HFF-Myc (cell line): ENCODE results near the gene FAR2.

ENCODE experiments used
- DNase-seq: peaks from one replicate; pipeline ENCODE4 v3.0.0-alpha.2; 2011; ENCODE audit warnings: low read depth; ENCODE audit errors: extremely low read depth
- H3K4me3 ChIP-seq: replicated peaks from 2 replicates; pipeline ENCODE4 v1.5.1; 2011; ENCODE audit warnings: low read depth, mild to moderate bottlenecking, control low read depth, low read length
- CTCF ChIP-seq: IDR thresholded peaks from 2 replicates; pipeline ENCODE4 v1.5.1; 2012; ENCODE audit warnings: mild to moderate bottlenecking, low read depth, low read length, control low read depth; ENCODE audit errors: missing control alignments

Gene FAR2

GRCh38 chr12:29275834-29276233 lies 126.8 kb downstream of the FAR2 start:
- DNase-seq: no peak

GRCh38 chr12:29277231-29277630 lies 128.2 kb downstream of the FAR2 start:
- no peak for DNase-seq
- TF ChIP-seq CTCF: no peak
- H3K4me3 ChIP-seq: no peak overlapping the region

More at GRCh38 chr12:29275834-29276233, 126.8 kb downstream of the FAR2 start:
- no peak overlapping the region for H3K4me3 ChIP-seq
- no peak for TF ChIP-seq CTCF

DNA sequence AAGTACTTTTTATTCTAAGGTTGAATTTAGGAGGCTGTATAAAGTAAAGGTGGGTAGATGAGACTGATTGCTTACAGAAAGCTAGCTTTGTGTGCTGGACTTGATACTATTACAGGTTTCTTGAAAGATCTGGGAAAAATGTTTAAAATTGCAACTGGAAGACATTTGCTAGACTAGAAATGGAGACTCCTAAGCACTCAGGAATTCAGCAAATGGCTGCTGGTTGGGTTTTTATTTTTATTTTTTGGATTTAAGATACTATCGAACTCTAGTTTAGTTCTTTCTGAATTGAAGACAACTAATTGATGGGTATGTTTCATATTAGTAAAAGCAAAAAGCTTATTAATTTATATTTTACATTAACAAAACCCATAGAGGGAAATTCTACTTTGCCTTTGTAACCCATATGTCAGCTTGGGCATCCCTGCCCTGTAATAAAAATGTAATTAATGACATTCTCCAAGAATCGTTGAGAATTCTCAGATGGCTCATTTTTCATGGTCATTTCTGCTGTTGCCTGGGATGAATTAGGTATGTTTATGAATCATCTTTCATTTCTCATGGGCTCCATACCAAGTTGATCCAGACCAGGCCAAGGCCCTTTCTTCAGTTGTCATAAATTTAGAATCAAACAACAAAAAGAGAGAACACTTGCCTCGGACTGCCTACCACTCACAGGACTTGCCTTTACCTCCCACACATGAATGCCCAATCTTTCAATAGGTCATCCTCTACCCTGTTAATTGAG lies 129.8 kb downstream of the FAR2 start:
- H3K4me3 ChIP-seq: no peak overlapping the region
- no peak for DNase-seq
- no peak for TF ChIP-seq CTCF

- no peak for TF ChIP-seq CTCF
Measured at GRCh38 chr12:29281371-29282005, 132.4 kb downstream of the FAR2 start.

DNA sequence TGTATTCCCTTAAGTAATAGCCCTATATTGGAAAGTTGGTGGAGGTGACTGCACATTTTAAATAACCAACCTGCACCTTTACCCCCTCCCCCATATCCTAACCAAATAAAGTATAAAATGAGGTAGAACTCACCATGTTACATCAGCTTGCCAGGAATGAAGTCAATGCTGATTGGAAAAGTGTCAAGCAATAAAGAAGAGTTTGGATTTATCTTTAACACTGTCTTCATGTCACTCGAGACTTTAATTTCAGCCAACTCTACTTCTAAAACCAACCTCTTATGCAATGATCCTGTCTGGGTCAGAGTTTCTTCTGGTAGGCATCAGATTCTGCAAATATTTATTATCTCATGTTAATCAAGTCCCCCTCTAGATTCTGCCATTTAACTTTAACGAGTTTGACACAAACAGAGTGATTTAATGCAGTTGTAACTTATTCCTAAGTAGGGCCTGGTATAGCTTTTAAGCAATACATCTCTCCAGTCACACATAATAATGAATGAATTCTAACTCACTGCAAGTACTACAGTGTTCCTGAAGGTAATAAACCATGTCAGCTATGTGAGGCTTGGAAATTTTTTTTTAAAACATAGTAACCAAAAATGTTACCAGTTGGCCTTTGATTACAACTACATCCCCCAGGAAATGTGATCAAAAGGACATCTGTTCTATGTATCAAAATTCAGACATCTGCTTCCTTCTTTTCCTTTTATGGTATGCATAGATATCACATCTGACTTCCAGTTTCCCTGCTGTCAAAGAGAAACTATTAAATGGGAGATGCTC lies 133.1 kb downstream of the FAR2 start:
- TF ChIP-seq CTCF: no peak
- H3K4me3 ChIP-seq: no peak overlapping the region

More at GRCh38 chr12:29281371-29282005, 132.4 kb downstream of the FAR2 start:
- H3K4me3 ChIP-seq: no peak overlapping the region
- no peak for DNase-seq

GRCh38 chr12:29283969-29284700 lies 135.1 kb downstream of the FAR2 start:
- H3K4me3 ChIP-seq: no peak overlapping the region
- TF ChIP-seq CTCF: no peak
- no peak for DNase-seq

More for the DNA sequence above, 133.1 kb downstream of the FAR2 start:
- DNase-seq: peak; percentile 14
